Suprapubic skin (tissue), 4 donors: Measurements from ENCODE around the gene KBTBD7.

ENCODE experiments used
- EP300 ChIP-seq: sonication (generic); formaldehyde crosslinking; IDR thresholded peaks from one replicate; pipeline ENCODE4 v1.6.1; 2017; ENCODE audit warnings: antibody characterized with exemption
- POLR2A ChIP-seq, 2 donors: fragments of 450-650 bp; IDR thresholded peaks; one replicate each; pipeline ENCODE4 v1.6.1; 2017; ENCODE audit warnings: antibody characterized with exemption in 2 of 2, mild to moderate bottlenecking in 2 of 2, moderate library complexity in 2 of 2
- POLR2AphosphoS5 ChIP-seq, 3 donors: sonication (generic); formaldehyde crosslinking; IDR thresholded peaks; one replicate each; pipeline ENCODE4 v1.6.1; 2017; ENCODE audit warnings: antibody characterized with exemption in 3 of 3
- TF ChIP-seq, protein P1 (sequence below), 2 donors: fragments of 200-600 bp in 1 of 2; fragments of 450-650 bp in 1 of 2; sonication (generic) in 1 of 2; IDR thresholded peaks; one replicate each; pipeline ENCODE4 v1.5.1; 2016 to 2019; ENCODE audit warnings: antibody characterized with exemption in 2 of 2, mild to moderate bottlenecking in 1 of 2, moderate library complexity in 1 of 2

DNA sequence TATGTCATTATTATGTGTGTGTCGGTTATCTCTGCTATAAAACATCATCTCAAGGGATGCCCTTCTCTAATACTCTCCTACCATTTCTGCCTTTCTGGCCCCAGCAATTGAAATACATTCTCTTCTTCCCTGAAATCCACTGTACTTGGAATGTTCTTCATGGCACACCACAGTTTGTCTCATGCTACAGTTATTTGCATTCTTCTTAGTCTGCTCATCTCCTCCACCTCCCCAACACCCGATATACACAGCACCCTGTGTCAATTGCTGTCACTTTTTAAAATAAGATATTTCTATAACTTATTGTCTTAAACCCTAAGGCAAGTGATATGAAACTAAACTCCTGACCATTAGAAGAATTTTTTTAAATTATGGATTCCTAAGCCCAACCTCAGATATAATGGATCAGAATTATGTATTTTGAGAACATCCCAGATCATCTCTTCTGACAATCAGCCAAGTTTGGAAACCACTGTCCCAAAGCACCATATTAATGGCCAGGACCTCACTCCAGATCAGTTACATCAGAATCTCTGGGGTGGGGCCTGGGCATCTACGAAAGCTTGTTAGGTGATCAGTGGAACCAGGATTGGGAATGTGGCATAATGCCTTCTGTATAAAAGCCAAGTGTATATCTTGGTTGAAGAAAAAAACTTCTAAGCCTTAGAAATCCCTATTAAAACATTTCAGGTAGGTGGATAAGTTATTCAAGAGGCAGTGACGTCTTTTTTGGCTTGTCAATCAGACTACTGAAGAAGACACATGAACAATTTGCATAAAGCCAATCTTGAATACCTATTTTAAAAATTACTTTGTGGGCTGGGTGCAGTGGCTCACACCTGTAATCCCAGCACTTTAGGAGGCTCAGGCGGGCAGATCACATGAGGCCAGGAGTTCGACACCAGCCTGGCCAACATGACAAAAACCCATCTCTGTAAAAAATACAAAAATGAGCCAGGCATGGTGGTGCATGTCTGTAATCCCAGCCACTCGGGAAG, 30.0 kb upstream of the KBTBD7 start:
- TF ChIP-seq, protein P1, sequence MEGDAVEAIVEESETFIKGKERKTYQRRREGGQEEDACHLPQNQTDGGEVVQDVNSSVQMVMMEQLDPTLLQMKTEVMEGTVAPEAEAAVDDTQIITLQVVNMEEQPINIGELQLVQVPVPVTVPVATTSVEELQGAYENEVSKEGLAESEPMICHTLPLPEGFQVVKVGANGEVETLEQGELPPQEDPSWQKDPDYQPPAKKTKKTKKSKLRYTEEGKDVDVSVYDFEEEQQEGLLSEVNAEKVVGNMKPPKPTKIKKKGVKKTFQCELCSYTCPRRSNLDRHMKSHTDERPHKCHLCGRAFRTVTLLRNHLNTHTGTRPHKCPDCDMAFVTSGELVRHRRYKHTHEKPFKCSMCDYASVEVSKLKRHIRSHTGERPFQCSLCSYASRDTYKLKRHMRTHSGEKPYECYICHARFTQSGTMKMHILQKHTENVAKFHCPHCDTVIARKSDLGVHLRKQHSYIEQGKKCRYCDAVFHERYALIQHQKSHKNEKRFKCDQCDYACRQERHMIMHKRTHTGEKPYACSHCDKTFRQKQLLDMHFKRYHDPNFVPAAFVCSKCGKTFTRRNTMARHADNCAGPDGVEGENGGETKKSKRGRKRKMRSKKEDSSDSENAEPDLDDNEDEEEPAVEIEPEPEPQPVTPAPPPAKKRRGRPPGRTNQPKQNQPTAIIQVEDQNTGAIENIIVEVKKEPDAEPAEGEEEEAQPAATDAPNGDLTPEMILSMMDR (IDR thresholded peaks at IDR 0.05): no peak
- TF ChIP-seq POLR2A (IDR thresholded peaks at IDR 0.05): no peak
- no peak for TF ChIP-seq POLR2AphosphoS5 (IDR thresholded peaks at IDR 0.05)
- no peak for TF ChIP-seq EP300
